Activated T-helper 1 cell treated with anti-CD3 and anti-CD28 coated beads, Interleukin-12 subunit alpha, Interleukin-12 subunit beta, Interleukin-2, Interleukin-4 antibody, amounts not matched to agents 30 ng/mL and 10 ng/mL and 1 ng/mL, durations not matched to agents 14 hours and 24 hours and 36 hours (primary cell): ENCODE data around the gene IKZF2. TPM values are rescaled to one million over a fixed set of nuclear protein-coding genes. Genes with fewer than 3 reads are reported as not detected.

Experiments
- DNase-seq: peaks from one replicate; pipeline ENCODE4 v3.0.0; 2021; ENCODE audit warnings: low spot score
- H3K27ac Mint-ChIP-seq: one replicate; pipeline ENCODE4 v1.8.0; 2021; ENCODE audit warnings: mild to moderate bottlenecking, mixed read lengths
- H3K27me3 Mint-ChIP-seq: one replicate; pipeline ENCODE4 v1.8.0; 2022; ENCODE audit warnings: mild to moderate bottlenecking, moderate library complexity, mixed read lengths; ENCODE audit not compliant: insufficient read depth
- H3K36me3 Mint-ChIP-seq: one replicate; pipeline ENCODE4 v1.8.0; 2021; ENCODE audit warnings: low read depth, mixed read lengths
- H3K4me1 Mint-ChIP-seq: one replicate; pipeline ENCODE4 v1.8.0; 2021; ENCODE audit warnings: low read depth, mixed read lengths
- H3K4me3 Mint-ChIP-seq: one replicate; pipeline ENCODE4 v1.8.0; 2021; ENCODE audit warnings: mild to moderate bottlenecking, moderate library complexity, mixed read lengths
- H3K9me3 Mint-ChIP-seq: one replicate; pipeline ENCODE4 v1.8.0; 2021; ENCODE audit warnings: mixed read lengths
- intact Hi-C: fragments of 100-400 bp; cut with micrococcal nuclease; formaldehyde crosslinking; loops from one replicate; pipeline ENCODE4 v1.15.1; 2024
- total RNA-seq: library from RNA; stranded (reverse); gene quantifications from 2 replicates; pipeline ENCODE4 v1.2.3, GENCODE V29; 2022

IKZF2 gene
- total RNA-seq: 2.8 and 3.2 TPM in 2 replicates

- DNase-seq: peak; percentile 57
- H3K4me1 Mint-ChIP-seq: peaks cover 31% of the 10 kb centered on the region
- peaks cover 40% of the 10 kb centered on the region for H3K27me3 Mint-ChIP-seq
- peak within 1 kb of the TSS; percentile 87 for H3K4me3 Mint-ChIP-seq
- peak within 1 kb of the TSS; percentile 81 for H3K27ac Mint-ChIP-seq
- intact Hi-C loops: loop anchor here (1.0 to 2.0 kb wide), 3 partner anchors 33 to 135 kb away; partner anchors contain the start of gene SPAG16
- H3K9me3 Mint-ChIP-seq: no peaks in the 10 kb centered on the region
- H3K36me3 Mint-ChIP-seq: no peaks in the 10 kb centered on the region
Observed at GRCh38 chr2:213151437-213152064, at the start of gene IKZF2. IKZF2 (minus strand) TSS chr2:213151612; CDS start chr2:213148629, 2,983 bp downstream.

GRCh38 chr2:213199871-213200270 lies 48.5 kb upstream of the IKZF2 start:
- Mint-ChIP-seq H3K36me3 (no peaks in the 10 kb centered on the region), H3K4me3 (no peak overlapping the region), H3K27me3 (no peaks in the 10 kb centered on the region), H3K9me3 (peaks cover 5% of the 10 kb centered on the region), H3K4me1 (no peaks in the 10 kb centered on the region), H3K27ac (no peak overlapping the region)
- no peak for DNase-seq
- intact Hi-C loops: no loop called here

- H3K36me3 Mint-ChIP-seq: no peaks in the 10 kb centered on the region
- no peak overlapping the region for H3K27ac Mint-ChIP-seq
- no peaks in the 10 kb centered on the region for H3K4me1 Mint-ChIP-seq
- H3K27me3 Mint-ChIP-seq: no peaks in the 10 kb centered on the region
- intact Hi-C loops: no loop called here
- DNase-seq: no peak
- H3K4me3 Mint-ChIP-seq: no peak overlapping the region
- no peaks in the 10 kb centered on the region for H3K9me3 Mint-ChIP-seq
Observed at GRCh38 chr2:213189001-213189899, 37.8 kb upstream of the IKZF2 start.

- H3K4me3 Mint-ChIP-seq: no peak overlapping the region
- no peaks in the 10 kb centered on the region for H3K27me3 Mint-ChIP-seq
- no peaks in the 10 kb centered on the region for H3K4me1 Mint-ChIP-seq
- no peaks in the 10 kb centered on the region for H3K36me3 Mint-ChIP-seq
- no peak for DNase-seq
- H3K9me3 Mint-ChIP-seq: no peaks in the 10 kb centered on the region
- no peak overlapping the region for H3K27ac Mint-ChIP-seq
- intact Hi-C loops: no loop called here
Observed at GRCh38 chr2:213188533-213188867, 37.1 kb upstream of the IKZF2 start.

GRCh38 chr2:213187833-213188532 lies 36.6 kb upstream of the IKZF2 start:
- no peak for DNase-seq
- Mint-ChIP-seq H3K9me3 (no peaks in the 10 kb centered on the region), H3K27me3 (no peaks in the 10 kb centered on the region), H3K27ac (no peak overlapping the region), H3K4me3 (no peak overlapping the region), H3K36me3 (no peaks in the 10 kb centered on the region), H3K4me1 (no peaks in the 10 kb centered on the region)
- intact Hi-C loops: no loop called here

GRCh38 chr2:213187386-213187785 lies 36.0 kb upstream of the IKZF2 start:
- Mint-ChIP-seq H3K4me1 (no peaks in the 10 kb centered on the region), H3K27ac (no peak overlapping the region), H3K27me3 (no peaks in the 10 kb centered on the region), H3K36me3 (no peaks in the 10 kb centered on the region), H3K9me3 (no peaks in the 10 kb centered on the region), H3K4me3 (no peak overlapping the region)
- intact Hi-C loops: no loop called here
- no peak for DNase-seq

GRCh38 chr2:213185147-213185822 lies 33.9 kb upstream of the IKZF2 start:
- intact Hi-C loops: no loop called here
- no peak for DNase-seq
- no peaks in the 10 kb centered on the region for H3K9me3 Mint-ChIP-seq
- H3K27ac Mint-ChIP-seq: no peak overlapping the region
- no peak overlapping the region for H3K4me3 Mint-ChIP-seq
- H3K4me1 Mint-ChIP-seq: no peaks in the 10 kb centered on the region
- no peaks in the 10 kb centered on the region for H3K36me3 Mint-ChIP-seq
- no peaks in the 10 kb centered on the region for H3K27me3 Mint-ChIP-seq

- H3K27me3 Mint-ChIP-seq: no peaks in the 10 kb centered on the region
- H3K4me1 Mint-ChIP-seq: no peaks in the 10 kb centered on the region
- H3K36me3 Mint-ChIP-seq: no peaks in the 10 kb centered on the region
- H3K9me3 Mint-ChIP-seq: no peaks in the 10 kb centered on the region
- no peak overlapping the region for H3K4me3 Mint-ChIP-seq
- H3K27ac Mint-ChIP-seq: no peak overlapping the region
- intact Hi-C loops: no loop called here
- no peak for DNase-seq
Observed at GRCh38 chr2:213181712-213182111, 30.3 kb upstream of the IKZF2 start.

GRCh38 chr2:213177679-213178078 lies 26.3 kb upstream of the IKZF2 start:
- H3K4me1 Mint-ChIP-seq: no peaks in the 10 kb centered on the region

GRCh38 chr2:213175673-213176247 lies 24.3 kb upstream of the IKZF2 start:
- DNase-seq: no peak
- Mint-ChIP-seq H3K36me3 (no peaks in the 10 kb centered on the region), H3K4me3 (no peak overlapping the region)

More at GRCh38 chr2:213177679-213178078, 26.3 kb upstream of the IKZF2 start:
- H3K36me3 Mint-ChIP-seq: no peaks in the 10 kb centered on the region
- no peaks in the 10 kb centered on the region for H3K27me3 Mint-ChIP-seq
- intact Hi-C loops: no loop called here
- no peak for DNase-seq
- no peak overlapping the region for H3K4me3 Mint-ChIP-seq
- H3K9me3 Mint-ChIP-seq: no peaks in the 10 kb centered on the region
- no peak overlapping the region for H3K27ac Mint-ChIP-seq

GRCh38 chr2:213172641-213173040 lies 21.2 kb upstream of the IKZF2 start:
- intact Hi-C loops: no loop called here
- no peaks in the 10 kb centered on the region for H3K36me3 Mint-ChIP-seq
- DNase-seq: no peak
- H3K4me3 Mint-ChIP-seq: no peak overlapping the region
- H3K27me3 Mint-ChIP-seq: peaks cover 2% of the 10 kb centered on the region
- H3K4me1 Mint-ChIP-seq: no peaks in the 10 kb centered on the region
- H3K27ac Mint-ChIP-seq: no peak overlapping the region
- H3K9me3 Mint-ChIP-seq: no peaks in the 10 kb centered on the region

More at GRCh38 chr2:213175673-213176247, 24.3 kb upstream of the IKZF2 start:
- intact Hi-C loops: no loop called here
- Mint-ChIP-seq H3K4me1 (no peaks in the 10 kb centered on the region), H3K27ac (no peak overlapping the region), H3K9me3 (no peaks in the 10 kb centered on the region), H3K27me3 (no peaks in the 10 kb centered on the region)

GRCh38 chr2:213171147-213171546 lies 19.7 kb upstream of the IKZF2 start:
- no peak for DNase-seq
- H3K9me3 Mint-ChIP-seq: no peaks in the 10 kb centered on the region

More at GRCh38 chr2:213171147-213171546, 19.7 kb upstream of the IKZF2 start:
- no peak overlapping the region for H3K27ac Mint-ChIP-seq
- no peaks in the 10 kb centered on the region for H3K4me1 Mint-ChIP-seq
- no peaks in the 10 kb centered on the region for H3K36me3 Mint-ChIP-seq
- intact Hi-C loops: no loop called here
- H3K27me3 Mint-ChIP-seq: peaks cover 4% of the 10 kb centered on the region
- H3K4me3 Mint-ChIP-seq: no peak overlapping the region
